ENCODE data around the gene ERBB2.
"Not testable (repeated sequence)": the region's sequence is repeated elsewhere in the genome, so short reads cannot be mapped to it uniquely, and the experiment has no call there.

Gene ERBB2

DNA sequence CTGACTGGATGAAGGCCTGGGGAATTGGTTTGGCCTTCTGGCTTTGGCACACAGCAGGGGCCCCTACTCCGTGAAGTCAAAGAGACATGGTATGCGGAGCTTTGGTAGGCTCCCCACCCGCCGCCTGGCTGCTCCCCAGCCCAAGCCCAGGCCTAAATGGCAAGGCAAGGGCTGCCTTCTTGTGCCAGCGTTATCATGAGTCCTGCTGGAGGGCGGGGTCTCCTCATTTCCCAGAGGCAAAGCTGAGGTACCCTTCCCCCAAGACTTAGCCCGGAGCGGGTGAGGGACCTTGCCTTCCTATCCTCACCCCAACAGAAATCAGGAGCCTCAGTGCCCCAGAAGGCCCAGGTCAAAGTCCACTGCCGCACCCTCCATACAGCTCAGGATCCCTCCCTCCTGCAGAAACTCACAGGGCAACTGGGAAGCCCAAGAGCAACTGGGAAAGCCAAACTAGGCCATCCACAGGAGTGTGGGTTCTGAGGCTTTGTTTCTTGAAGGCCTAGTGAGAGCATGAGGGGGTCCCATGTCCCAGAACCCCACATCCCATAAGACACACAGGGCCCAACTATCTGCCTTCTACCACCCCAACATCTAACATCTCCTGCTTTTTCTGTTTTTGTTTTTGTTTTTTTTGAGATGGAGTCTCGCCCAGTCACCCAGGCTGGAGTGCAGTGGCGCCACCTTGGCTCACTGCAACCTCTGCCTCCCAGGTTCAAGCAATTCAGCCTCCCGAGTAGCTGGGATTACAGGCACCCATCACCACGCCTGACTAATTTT lies 21.3 kb upstream of the ERBB2 start:
- FAIRE-seq (no peak), DNase-seq (ENCODE audit: low spot score) (no peak)

DNA sequence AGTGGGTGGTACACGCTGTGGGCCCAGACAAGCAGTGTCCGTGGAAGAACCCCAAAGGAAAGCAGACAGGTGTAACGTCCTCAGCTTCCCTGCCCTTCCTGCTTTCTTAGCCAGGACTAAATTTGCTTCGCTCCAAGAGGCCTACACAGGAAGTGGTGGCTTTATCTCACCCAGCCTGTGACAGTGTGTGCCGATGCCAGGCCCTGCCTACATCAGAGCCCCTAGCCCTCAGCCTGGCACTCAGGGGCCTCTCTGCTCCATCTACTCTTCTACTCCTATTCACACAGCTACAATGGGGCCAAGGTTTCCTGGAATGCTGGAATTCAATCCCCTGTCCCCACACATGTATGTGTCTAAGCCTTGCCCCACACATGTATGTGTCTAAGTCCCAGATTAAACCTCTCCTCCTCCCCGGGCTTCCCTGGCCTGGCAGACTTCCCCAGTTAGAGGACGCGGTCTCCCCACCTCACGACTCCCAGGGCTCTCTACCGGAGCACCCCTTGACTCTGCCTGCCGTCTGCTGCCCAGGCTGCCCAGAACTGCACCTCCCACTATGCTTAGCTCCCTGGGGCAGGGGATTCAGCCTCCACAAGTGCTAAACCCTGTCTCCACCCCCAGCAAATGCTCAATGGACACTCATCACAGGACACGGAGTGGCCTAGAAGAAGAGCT lies 20.2 kb upstream of the ERBB2 start:
- FAIRE-seq (no peak), DNase-seq (ENCODE audit: low spot score) (no peak)

DNA sequence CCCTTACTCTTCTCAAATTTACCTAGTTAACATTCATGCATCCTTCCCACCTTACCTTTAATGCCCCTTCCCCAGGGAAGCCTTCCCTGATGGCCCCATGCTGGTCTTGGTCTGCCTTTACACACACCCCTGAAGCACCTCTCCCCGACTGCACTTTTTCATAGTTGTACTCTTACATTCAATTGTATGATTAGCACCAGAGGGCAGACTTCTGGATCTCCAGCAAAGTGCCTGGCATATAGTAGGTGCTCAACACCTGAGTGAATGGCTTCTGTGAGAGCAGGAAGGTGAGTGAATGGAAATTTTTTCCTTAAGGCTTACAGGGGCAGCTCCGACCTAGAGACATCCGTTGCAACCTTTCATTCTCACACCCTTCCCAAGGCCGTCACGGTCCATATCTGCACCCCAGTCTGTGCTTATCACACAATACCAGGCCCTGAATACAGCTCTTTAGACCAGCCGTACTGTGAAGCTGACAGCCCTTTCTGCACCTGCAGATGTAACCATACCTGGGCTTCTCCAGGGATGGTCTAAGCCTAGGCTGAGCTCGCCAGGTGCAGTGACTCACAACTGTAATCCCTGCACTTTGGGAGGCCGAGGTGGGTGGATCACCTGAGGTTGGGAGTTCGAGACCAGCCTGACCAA lies 16.4 kb upstream of the ERBB2 start:
- DNase-seq (ENCODE audit: low spot score) (no peak), FAIRE-seq (no peak)

DNA sequence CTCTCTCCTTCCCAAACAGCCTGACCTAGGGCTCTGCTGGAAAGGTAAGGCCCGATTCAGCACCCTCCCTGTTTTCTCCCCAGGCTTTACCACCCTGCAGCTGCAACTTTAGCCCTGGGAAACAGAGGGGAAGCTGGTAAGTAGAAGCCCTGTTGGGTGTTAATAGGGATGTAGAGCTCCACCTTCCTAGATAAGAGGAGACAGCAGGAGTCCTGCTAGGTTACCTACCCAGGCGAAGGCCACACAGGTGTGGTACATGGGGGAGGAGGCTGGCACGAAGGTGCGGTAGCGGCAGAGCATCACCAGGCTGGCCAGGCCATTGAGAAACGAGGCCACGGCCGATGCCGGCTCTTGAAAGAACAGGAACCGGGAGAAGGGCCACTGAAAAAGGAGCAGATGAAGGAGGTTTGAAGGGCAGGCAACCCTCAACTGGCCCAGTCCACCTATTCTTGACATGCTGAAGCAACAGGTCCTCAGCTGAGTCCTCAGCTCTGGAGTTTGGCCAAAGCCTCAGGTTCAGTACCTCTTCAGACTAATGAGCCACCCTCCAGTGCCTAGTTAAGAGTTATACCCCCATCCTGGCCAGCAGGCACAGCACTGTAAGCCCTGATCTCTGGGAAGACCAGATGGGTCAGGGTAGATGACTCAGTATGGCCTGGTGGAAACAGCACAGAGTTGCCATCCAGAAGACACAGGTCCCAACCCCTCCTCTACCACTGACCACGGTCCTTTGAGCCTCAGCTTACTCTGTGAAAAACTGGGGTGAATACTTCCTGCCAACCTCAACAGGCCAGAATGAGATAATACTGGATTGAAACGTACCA lies 15.3 kb upstream of the ERBB2 start:
- FAIRE-seq (no peak), DNase-seq (ENCODE audit: low spot score) (no peak)

DNA sequence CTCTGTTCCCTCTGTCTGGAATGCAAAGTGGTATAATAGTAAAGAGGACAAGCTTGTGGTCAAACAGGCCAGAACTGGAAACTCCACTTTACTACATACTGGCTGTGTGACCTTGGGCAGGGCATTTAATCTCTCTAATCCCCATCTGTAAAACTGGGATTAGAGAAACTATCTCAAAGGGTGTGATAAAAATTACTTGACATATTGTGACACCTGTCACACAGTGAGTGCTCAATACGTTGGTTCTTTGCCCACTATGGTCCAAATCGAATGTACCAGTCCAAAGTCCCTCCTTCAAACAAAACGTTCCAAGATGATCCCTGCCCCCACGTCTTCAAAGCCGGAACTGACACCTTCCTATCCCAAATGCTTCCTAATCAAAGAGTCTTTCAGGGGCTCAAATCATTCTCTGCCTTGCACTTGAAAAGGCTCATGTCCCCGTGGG lies 12.7 kb upstream of the ERBB2 start:
- DNase-seq (ENCODE audit: low spot score): no peak
- FAIRE-seq: no peak

DNA sequence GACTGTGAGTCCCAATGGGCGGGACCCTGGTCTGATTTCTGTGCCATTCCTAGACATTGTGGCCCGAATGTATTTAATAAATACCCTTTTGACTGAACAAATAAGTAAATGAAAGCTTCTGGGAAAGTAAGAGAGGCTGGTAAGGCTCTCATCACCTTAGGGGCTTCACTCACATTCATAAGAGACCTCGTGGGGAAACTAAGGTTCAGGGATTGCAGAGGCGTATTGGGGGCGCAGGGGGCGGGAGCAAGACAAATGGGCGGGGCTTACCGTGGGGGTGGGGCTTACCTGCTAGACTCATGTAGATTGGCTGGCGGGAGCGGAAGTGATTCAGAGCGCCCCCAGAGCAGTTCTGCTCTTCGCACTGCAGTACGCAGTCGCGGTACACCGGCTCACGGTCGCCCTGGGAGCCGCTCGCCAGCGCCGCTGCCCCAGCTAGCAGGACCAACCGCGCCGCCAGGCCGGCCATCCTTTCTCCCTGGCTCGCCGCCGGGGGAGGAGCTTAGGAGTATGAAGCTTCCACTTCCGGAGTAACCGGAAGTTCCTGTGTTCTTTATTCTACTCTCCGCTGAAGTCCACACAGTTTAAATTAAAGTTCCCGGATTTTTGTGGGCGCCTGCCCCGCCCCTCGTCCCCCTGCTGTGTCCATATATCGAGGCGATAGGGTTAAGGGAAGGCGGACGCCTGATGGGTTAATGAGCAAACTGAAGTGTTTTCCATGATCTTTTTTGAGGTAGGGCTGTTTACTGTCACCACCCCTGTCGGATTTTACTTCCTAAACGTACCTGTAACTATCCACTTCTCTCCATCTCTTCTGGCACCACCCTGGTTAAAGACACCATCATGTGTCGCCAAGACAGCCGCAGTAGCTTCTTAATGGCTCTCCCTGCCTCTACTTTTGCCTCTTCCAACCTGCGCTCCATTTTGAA lies 12.1 kb upstream of the ERBB2 start, which contains the start of gene PGAP3:
Gene PGAP3 (minus strand): TSS at position 512 of the 929 bp plus-strand sequence. CDS start 43 bp downstream, at position 469.
- FAIRE-seq (no peak), DNase-seq (ENCODE audit: low spot score) (peak; percentile 85)

DNA sequence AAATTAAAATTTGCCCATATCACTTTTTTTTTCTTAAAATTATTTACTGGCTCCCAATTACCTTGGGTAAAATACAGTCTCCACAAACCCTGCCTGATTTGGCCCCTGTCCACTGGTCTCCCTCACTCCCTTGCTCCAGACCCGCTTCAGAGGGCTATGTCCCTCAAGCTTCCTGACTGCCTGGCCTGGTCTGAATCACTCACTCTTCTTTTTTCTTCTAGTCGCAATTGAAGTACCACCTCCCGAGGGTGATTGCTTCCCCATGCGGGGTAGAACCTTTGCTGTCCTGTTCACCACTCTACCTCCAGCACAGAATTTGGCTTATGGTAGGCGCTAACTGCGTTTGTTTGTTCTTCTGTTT lies 11.4 kb upstream of the ERBB2 start:
- no peak for FAIRE-seq
- DNase-seq (ENCODE audit: low spot score): no peak

DNA sequence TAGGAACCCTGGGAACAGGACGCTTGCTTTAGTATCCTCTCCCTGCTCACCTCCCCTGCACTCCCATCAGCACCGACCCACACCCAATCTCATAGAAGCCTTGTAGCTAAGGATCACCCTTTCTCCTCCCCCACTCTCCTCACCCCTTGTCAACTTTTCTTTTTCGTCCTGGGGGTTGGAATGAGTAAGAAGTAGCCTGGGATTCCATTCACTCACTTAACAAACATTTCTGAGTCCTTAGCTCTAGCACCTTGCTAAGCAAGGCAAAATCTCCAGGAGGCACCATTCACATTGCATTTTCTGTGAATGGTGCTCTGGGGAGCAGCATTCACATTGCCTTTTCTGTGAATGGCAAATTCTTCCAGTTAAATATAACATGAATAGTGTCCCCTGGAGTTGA lies 10.9 kb upstream of the ERBB2 start:
- no peak for FAIRE-seq

DNA sequence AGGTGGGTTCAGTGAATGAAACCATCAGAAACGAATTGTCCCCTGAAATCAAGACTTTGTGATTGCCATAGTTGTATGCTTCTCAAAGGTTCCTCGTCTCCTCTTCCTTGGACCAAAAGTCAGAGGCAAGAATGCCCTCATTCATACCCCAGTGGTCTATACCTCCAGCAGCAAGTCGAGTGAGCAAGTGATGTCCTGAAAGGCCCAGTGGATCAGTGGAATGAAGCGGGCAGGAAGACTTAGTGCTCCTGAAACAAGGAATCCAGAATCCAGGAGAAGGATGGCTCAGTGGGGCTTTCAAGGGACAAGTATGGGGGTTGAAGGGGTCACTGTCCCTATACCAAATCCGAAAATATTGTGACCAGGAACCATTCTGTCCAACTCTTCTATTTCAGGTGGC lies 5.3 kb upstream of the ERBB2 start:
- DNase-seq (ENCODE audit: low spot score) (no peak), FAIRE-seq (no peak)

More for the DNA sequence above, 10.9 kb upstream of the ERBB2 start:
- DNase-seq (ENCODE audit: low spot score): no peak

DNA sequence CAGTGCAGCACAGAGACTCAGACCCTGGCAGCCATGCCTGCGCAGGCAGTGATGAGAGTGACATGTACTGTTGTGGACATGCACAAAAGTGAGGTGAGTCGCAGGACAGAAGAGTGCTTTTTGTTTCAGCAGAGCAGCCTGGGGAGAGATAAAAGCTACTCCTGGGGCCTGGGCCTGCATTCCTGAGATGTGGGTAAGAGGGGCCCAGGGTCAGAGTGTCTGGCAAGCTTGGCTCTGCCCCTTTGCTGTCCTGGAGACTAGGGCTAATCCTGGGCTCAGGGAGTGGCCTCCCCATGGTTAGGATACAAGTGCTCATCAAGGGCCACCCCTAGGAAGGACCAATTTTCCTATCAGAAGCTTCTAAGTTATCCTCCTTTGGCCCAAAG lies 4.8 kb upstream of the ERBB2 start:
- DNase-seq (ENCODE audit: low spot score) (peak; percentile 22), FAIRE-seq (no peak)

DNA sequence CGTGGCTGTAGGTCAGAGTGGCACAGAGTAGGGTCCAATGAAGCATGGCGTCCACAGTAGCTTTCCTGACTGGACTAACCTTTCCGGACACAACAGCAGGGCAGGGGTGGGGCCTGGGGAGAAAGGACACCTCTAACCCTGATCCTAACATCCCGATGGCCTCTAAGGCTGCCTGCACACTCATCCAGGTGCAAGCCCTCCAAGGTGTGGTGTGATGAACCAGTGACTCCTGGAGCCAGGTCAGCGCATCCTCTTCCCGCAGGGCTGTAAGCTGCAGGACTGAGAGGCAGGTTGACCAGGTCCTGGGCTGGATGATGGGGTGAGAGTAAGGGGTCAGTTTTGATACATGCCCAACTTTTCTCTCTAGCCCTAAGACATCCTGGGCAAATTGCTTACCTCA lies 3.1 kb upstream of the ERBB2 start:
- FAIRE-seq (no peak), DNase-seq (ENCODE audit: low spot score) (no peak)

DNA sequence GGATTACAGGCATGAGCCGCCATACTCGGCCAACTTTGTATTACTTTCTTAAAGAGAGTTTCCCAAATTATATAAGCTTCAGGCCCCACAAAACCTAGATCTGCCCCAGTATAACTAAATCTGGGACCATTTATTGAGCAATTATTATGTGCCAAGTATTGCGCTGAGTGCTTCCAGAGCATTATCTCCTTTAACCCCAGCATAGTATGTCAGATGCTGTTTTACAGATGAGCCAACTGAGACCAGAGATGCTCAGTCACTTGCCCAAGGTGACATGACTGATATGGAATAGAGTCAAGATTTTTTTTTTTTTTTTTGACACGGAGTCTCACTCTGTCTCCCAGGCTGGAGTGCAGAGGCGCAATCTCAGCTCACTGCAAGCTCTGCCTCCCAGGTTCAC lies 1.9 kb upstream of the ERBB2 start:
- no peak for FAIRE-seq

DNA sequence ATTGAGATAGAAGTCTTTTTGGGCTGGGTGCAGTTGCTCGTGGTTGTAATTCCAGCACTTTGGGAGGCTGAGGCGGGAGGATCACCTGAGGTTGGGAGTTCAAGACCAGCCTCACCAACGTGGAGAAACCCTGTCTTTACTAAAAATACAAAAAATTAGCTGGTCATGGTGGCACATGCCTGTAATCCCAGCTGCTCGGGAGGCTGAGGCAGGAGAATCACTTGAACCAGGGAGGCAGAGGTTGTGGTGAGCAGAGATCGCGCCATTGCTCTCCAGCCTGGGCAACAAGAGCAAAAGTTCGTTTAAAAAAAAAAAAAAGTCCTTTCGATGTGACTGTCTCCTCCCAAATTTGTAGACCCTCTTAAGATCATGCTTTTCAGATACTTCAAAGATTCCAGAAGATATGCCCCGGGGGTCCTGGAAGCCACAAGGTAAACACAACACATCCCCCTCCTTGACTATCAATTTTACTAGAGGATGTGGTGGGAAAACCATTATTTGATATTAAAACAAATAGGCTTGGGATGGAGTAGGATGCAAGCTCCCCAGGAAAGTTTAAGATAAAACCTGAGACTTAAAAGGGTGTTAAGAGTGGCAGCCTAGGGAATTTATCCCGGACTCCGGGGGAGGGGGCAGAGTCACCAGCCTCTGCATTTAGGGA lies 577 bp upstream of the ERBB2 start:
- DNase-seq (ENCODE audit: low spot score); FAIRE-seq: not testable (repeated sequence)

More for the DNA sequence above, 1.9 kb upstream of the ERBB2 start:
- DNase-seq (ENCODE audit: low spot score): no peak

DNA sequence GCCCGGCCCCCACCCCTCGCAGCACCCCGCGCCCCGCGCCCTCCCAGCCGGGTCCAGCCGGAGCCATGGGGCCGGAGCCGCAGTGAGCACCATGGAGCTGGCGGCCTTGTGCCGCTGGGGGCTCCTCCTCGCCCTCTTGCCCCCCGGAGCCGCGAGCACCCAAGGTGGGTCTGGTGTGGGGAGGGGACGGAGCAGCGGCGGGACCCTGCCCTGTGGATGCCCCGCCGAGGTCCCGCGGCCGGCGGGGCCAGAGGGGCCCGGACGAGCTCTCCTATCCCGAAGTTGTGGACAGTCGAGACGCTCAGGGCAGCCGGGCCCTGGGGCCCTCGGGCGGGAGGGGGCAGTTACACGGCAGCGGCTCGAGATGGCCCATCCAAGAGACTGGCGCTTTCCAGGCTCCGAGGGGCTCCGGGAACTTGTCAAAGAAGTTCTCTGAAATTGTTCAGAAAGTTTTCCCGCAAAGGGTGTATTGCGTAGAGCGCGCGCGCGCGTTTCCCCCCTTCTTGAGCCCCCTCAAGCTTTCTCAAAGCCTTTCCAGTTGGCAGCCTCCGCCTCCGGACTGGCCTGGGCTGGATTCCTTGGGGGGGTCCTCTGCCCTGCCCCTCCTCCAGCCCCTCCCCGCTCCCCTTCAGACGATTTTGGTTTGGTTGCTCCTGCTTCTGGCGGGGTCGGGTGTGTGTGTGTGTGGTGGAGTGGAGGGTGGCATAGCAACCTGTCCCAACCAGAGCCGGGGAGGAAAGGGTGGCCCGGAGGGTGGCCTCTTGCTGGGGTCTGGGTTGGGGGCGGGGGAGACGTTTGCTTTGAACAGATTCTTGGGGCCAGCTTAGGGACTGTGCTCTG lies 504 bp downstream of the ERBB2 start:
- DNase-seq (ENCODE audit: low spot score) (no peak), FAIRE-seq (no peak)

DNA sequence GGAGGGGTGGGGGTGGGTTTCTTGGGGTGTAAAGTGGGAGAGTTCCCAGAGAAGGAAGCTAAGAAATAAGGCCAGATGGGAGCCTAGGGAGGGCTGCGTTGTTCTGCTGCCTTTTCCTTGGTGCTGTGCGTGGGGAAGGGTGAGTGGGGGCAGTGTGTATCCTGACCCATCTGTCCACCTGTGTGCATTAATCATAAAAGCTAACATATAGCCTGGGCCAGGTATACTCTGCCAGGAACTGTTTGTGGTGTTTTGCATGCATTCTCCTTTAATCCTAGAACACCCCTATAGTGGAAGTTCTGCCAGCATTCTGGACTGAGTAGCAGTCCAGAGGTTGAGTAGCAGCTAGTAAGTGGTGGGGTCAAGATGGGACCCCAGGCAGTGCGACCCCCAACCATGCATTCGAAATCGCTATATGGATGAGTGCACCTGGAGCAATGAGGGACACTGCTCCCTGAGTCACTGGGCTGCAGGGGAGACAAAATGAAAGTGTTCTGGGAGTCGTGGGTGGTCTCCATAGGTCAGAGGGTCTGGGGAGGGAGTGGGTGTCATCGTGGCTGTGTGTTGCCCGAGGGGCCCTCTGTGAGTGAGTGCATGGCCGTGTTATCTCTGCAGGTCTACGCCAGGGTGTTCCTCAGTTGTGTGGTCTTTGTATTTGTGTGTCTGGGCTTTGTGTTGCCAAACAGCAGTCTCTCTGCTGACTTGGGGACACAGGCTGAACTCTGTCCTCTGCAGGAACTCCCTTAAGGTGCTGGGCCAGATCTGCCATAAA lies 1.3 kb downstream of the ERBB2 start:
- no peak for DNase-seq (ENCODE audit: low spot score)
- FAIRE-seq: no peak

DNA sequence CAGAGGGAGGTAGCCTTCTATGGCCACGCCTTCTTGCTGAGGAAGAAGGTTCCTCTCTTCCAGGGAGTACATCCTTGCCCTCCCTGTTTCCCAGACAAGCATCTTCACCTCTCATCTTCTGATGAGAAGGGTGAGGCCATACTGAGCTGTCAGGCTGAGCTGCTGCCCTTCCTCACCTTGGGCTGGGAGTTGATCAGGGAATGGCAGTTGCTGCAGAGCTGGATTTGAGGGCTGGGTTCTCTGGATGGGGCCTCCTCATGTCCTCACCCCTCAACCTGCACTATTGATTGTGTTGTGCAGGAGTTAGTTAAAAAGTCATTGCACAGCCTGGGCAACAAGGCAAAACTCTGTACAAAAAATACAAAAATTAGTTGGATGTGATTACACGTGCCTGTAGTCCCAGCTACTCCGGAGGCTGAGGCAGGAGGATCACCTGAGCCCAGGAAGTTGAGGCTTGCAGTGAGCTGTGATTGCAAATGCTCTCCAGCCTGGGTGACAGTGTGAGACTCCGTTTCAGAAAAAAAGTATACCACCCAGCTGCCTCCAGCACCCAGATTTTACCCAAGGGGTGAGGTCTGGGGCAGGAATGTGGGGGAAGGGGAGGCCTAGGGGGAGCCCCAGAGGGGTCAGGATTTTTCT lies 2.0 kb downstream of the ERBB2 start:
- no peak for DNase-seq (ENCODE audit: low spot score)
- FAIRE-seq: no peak
